GM18517 (cell line): ENCODE measurements around the gene DNAI4.
"Not testable (repeated sequence)": the region's sequence is repeated elsewhere in the genome, so short reads cannot be mapped to it uniquely, and the experiment has no call there.

ENCODE experiments used
- ATAC-seq: cut with Tn5 transposase; IDR thresholded peaks from one replicate; pipeline ENCODE4 v1.9.1; 2021; ENCODE audit warnings: mild to moderate bottlenecking, moderate library complexity; ENCODE audit not compliant: unreplicated experiment

The DNAI4 gene

DNA sequence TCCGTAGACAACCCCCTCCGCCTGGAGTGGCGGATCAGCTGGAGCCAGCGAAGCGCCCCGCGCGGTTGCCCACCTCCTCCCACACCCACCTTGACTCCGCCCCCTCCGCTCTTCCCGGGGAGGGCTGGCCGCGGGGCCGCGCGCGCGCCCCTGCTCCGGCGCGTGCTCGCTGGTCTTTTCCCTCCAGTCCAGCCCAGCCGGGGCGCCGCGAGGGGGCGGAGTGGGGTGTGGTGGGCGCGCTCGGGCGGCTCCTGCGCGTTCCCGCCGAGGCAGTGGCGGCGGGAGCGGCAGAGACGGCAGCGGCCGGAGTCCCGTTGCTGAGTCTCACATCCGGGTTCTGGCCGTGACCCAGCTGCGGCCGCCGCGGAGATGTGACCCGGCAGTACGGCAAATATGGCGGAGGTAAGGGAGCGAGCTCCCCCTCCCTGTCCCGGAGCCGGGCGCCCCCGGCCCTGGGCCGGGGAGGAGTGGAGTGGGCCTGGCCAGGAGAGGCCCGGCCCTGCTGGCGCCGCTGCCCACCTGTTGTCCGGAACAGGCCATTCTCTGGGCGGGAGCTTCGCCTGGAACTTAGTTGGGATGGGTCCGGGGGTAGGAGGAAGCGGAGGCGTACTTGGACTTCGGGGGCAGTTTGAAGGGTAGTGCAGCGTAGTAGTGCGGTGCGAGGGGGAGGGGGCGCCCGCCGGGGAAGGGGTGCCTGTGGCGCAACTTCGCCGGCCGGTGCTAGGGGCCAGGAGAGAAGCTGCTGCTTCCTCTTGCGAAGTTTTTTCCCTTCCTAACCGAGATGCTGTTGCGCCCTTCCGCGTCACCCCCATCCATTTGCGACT, 5.6 kb upstream of the DNAI4 start:
- peak; percentile 59 for ATAC-seq

DNA sequence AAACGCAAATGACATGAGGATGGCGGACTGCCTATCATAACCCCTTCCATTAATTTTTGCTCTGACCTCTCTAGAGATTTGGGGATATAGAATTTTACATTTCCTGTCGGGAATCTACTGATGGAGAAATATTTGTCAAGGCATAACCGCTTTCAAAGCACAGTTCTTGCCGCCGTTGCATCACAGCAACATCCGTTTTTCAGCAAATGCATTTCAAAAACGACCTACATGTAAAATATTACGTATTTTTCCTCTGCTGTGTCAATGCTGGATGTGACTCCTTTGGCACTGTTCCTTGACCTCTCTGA, 5.0 kb upstream of the DNAI4 start:
- ATAC-seq: no peak

DNA sequence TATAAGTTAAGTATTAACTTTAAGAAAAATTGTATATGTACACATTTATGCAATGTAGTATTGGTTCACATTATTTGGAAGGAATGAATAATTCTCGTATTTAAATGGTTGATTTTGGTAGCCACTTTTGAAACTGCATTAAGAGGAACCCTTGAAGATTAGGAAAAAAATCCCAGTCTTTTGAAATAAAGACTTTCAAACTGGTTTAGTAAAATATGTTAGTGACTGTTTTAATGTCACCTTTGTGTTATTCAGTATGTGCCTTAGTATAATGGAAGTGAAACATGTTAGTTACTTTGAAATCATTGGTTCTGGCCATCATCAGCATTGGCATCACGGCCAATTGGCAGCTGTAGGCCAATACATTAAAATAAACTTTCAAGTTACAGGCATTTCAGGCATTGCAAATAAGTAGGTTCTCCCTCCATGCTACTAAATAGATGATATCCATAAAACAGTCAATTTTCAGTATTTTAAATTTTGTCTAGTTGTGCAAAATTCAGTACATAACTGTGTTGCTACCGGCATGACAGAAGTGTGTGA, 4.6 kb upstream of the DNAI4 start:
- no peak for ATAC-seq

DNA sequence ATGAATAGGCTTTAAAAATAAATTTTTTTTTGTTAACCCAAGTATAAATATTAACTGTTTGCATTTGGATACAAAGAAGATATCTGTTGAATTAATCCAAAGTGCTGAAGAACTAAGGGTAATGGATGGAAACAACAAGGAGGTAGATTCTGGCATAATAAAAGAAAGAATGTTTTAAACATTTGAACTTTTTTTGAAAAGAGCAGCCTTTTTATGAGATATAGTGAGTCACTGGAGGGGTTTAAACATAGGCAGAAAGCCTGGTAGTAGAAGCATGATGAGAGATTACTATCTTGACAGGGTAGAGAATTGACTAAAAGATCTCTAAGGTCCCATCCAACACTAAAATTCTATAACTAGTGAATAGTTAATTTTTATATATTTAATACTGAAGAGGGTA, 2.9 kb upstream of the DNAI4 start:
- no peak for ATAC-seq

DNA sequence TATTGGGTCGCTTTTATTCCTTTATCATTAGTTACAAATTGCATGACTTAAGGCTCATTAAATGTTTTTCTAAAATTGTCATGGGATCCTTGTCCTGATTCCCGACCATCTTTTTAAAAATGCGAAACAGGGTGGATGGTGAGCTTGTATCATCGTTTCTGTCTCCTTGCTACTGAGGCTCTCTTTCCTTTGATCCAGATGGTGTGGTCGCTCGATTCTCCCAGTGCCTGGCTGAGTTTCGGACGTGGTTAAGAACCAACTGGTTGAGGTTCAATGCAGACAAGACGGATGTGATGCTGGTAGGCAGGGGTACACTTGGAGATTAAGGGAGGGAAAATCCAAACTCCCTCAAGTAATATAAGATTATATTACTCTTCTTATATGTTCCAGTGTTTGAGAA, 1.3 kb upstream of the DNAI4 start:
- no peak for ATAC-seq

DNA sequence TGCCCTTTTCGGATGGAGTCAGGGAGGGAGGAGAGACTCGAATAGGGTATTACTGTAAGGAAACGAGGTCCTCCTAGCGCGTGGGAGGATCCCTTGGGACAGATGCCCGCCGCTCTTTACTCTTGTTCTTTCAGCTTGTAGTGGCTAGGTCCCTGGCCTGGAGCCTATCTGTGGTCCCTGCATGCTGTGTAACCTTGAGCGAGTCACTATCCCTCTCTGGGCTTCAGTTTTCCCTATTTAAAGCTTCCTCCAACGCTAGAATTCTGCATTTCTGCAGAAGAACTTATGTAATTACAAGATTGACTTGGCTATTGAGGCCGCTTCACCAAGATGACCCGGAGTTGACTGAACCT, 878 bp upstream of the DNAI4 start:
- ATAC-seq: peak; percentile 2

DNA sequence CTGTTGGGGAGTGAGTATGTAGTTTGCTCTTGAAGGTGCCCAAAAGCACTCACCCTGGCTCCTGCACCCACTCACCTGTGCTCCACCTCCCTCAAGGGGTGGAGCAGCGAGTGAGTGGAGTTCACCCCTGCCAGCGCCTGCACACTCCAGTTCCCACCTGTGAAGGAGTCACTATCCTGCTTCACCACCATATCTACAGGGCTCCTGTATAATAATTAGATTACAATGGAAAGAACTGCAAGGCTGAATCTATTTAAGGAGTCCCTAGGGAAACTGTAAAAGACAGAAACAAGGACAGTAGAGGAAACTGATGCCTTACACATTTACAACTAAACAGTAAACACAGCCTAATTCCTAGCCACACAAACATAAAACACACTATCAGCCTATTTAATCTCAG, 4.1 kb downstream of the DNAI4 start:
- ATAC-seq: no peak

DNA sequence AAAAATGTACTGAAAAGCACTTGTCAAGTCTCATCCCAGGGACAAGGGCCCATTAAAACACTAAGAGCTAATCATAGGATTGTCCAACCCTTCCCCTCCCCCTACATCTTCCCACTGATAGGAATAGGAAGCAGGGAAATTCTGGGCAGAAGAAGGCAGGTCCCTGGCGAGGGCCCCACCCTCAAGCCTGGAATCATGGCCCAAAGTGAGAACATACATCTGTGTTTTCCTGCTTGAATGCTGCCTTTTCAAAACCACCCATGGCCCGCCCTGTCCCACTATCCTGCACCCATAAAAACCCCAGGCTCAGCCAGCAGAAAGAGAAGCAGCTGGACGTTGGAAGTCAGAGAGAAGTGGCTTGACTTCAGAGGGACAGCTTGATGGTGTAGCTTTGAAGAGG, 4.8 kb downstream of the DNAI4 start:
- no peak for ATAC-seq

DNA sequence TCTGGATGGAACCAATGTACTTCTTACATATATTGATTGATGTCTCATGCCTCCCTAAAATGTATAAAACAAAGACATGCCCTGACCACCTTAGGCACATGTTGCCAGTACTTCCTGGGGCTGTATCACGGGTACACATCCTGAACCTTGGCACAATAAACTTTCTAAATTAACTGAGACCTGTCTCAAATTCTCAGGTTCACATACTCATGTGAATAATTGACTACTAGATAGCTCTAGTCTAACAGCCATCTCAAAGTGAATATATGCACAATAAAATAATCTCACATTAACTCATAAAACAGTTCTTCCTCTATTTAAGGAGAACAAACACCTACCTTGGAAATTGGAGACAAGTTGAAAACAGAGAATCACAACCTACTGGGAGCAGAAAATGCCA, 5.6 kb downstream of the DNAI4 start:
- ATAC-seq: no peak

DNA sequence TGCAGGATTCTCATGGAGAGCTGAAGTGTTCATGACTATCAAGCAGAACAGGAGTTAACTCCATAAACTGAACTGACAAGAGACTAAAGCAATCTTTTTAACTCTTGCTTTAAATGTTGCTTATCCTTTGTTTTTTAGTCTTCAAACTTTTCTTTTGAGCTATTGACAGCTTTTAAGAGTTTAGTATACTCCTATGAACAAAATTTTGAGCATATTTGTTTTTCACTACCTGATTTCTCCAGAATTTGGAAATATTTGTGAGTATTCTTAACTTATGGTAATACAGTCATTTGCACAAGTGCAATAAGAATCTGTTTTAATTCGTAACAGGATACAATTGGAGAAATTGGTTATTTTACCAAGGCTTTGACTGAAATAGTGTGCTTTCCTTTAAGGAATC, 7.2 kb downstream of the DNAI4 start:
- no peak for ATAC-seq

DNA sequence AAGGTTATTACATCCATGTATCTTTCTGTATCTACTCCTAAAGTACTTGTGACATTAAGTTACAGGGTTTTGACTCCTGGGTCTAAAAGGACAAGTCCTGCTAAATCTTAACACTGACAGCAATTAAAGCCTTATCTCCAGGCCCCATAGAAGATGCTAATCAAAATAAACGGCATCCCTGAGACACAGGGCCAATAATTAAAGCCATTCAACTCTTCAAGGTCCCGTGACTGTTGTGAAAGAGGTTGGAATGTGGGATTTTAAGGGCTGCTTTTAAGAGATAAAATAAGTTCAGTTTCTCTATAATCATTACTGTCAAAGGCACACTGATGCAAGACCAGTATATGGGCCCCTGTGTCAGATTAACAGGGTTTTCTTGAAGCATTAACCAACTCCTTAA, 8.3 kb downstream of the DNAI4 start:
- ATAC-seq: no peak

DNA sequence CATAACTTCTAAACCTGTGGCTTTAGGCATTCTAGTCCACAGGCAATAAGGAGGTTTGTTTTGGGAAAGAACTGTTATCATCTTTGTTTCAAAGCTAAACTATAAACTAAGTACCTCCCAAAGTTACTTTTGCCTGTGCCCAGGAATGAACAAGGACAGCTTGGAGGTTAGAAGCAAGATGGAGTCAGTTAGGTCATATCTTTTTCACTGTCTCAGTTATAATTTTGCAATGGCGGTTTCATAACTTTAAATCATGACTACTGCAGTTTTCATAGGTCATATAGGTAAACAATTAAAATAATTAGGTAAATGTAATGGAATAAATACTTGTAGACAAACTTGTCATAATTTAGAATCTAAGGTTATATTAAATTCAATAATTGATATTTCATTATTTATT, 9.5 kb downstream of the DNAI4 start:
- ATAC-seq: not testable (repeated sequence)

DNA sequence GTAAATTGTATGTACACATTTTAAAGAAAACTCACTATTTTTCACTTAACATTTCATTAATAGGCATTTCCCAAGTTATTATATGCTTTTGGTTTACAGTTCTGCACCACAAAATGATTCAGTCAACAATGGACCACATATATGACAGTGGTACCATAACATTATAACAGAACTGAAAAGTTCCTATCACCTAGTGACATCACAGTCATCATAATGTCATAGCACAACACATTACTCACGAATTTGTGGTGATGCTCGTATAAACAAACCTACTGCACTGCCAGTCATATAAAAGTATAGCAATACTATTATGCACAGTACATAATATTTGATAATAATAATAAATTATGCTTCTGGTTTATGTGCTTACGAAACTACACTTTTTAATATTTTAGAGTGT, 30.9 kb downstream of the DNAI4 start:
- ATAC-seq: no peak

DNA sequence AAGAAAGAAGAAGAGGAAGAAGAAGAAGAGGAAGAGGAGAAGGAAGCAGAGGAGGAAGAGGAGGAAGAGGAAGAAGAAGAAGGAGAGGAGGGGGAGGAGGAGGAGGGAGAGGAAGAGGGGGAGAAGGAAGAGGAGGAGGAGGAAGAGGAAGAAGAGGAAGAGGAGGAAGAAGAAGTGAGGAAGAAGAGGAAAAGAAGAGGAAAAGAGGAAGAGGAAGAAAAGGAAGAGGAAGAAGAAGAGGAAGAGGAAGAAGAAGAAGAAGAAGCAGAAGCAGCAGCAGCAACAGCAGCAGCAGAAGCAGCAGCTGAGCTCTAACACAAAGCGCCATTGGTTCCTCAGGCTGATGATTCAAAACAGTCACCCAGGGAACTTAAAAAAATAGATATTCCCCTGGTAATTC, 34.0 kb downstream of the DNAI4 start:
- no peak for ATAC-seq

DNA sequence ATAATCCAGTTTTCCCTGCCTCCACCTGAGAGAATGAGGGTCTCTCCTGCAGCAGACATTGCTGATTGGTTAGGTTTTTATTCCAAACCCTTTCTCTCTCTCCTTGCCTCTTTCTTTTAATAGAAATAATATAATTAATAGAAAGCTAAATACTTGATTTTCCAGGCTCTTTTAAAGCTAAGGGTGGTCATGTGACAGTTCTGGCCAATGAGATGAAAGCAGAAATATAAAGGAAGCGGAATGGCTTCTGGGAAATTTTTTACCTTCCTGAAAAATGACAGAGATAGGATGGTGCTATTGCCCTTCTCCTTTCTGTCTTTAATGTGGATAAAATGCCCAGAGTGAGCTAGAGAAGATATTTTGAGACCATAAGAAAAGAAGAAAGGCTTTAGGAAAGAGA, 35.6 kb downstream of the DNAI4 start:
- no peak for ATAC-seq

DNA sequence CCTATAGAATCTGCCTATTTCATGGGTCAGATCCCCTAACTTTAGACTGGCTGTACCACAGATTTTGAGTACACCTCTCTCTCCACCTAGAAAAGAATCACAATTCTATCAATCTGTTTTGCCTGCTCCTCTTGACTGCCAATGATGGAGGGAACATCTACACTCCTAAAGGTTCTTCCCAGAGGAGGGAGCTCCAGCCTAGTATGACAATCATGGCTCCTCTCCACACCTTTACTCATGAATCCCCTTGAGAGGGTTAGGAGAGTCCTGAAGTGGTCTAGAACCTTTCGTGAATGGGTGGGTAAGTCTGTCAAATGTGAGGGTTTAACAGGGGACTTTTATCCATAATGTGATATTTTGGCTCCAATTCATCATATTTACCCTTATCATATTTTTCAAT, 48.0 kb downstream of the DNAI4 start:
- ATAC-seq: no peak

DNA sequence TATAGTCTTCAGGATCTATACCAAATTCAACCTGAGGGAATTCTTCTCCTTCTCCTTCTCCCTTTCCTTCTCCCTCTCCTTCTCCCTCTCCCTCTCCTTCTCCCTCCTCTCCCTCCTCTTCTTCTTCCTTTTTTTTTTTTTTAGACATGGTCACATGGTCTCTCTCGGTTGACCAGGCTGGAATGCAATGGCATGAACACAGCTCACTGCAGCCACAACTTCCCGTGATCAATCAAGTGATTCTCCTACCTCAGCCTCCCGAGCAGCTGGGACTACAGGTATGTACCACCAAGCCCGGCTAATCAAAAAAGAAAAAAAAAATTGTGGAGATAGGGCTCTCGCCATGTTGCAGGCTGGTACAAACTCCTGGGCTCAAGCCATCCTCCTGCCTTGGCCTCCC, 51.5 kb downstream of the DNAI4 start:
- no peak for ATAC-seq

DNA sequence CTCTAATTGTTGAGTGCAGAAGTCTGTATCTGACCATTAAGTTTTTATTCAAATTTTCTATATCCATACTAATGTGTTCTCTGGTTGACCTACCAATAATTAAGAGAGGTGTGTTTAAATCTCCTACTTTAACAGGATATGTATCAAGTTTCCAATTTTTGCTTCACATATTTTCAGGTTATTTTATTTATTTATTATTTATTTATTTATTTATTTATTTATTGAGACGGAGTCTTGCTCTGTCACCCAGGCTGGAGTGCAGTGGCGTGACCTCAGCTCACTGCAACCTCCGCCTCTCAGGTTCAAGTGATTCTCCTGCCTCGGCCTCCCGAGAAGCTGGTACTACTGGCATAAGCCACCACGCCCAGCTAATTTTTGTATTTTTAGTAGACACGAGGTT, 52.6 kb downstream of the DNAI4 start:
- not testable (repeated sequence) for ATAC-seq

DNA sequence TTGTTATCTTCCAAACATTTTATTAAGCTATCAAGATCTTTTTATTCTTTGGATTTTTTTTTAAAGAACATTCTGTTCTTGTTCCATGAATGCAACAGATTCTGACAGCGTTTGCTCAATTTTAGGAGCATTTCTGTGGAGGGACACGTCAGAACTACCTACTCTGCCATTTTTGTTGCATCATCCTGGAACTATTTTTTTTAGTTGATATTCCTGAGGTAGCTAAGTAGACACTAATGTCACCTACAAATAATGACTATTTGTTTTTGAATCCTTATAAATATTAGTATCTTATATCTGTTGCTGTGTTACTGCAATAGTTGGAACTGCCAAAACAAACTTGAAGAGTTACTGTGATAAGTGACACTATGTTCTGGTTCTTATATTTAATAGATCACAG, 57.2 kb downstream of the DNAI4 start:
- no peak for ATAC-seq

DNA sequence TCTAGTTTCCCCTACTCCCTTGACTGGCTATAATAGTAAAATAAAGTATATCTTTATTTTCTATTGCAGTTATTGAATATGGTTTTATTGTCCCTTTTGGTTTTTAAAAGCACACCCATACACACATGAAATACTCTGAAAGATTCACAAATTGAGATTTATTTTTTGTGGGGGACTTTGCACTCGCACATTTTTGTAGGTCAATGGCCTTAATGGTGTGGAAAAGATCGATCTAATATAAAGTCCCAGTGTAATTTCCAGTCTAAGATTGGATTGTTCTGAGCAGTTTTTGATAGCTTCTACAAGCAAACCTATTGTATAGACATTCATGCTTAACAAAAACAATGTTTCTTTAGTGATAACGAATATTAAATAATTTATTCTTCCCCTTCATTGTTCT, 64.1 kb downstream of the DNAI4 start:
- no peak for ATAC-seq

DNA sequence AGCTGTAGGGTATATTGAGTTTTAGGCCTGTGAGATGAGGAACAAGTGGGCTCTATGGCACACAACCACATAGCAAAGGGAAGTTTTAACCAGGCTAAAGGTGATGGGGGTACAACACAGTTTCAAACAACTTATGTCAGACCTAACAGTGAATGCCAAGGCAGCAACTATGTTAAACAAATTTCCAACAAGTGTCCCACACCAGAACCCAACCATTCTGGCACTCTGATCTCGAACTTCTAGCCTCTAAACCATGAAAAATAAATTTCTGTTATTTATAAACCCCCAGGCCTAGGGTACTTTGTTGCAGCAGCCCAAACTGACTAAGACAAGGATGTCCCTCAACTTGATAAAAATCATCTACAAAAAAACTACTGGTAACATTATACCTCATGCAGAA, 71.3 kb downstream of the DNAI4 start:
- no peak for ATAC-seq

DNA sequence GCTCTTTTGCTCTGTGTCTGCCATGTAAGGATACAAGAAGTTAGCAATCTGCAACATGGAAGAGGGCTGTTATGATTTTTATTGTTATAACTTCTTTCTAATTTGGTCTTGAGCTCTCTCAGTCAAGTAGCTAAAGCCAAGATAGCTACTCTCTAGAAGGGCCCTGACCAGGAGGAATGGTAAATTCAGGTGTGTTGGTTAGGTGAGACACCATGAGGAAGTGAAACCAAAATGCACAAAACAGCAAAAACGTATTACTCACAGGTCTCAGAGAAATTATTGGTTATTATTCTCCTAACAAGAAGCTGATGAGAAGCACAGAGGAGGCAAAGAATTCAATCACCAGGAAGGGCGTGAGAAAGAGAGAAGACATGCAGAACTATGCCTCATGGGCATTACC, 71.8 kb downstream of the DNAI4 start:
- no peak for ATAC-seq

DNA sequence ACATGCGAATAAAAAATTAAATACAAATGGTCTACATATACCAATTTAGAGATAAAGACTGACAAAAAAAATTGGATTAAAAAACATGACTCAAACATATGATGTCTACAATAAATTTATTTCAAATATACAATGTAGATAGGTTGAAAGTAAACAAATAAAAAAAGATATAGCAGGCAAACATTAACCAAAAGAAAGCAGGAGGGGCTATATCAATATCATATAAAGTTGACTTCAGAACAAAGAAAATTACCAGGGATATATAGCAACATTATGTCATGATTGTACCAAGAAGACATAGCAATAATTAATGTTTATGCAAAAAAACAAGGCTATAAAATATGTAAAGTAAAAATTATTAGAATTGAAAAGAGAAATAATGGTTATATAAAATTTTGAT, 73.7 kb downstream of the DNAI4 start:
- no peak for ATAC-seq
